SU-DHL-6 (cell line): ENCODE measurements around the gene TARP.

Source experiments
- H2AFZ ChIP-seq: fragments of 200-600 bp; sonication (generic); 2 replicates; pipeline ENCODE4 v1.6.1; 2014; ENCODE audit warnings: low read depth, mild to moderate bottlenecking, moderate library complexity, mixed read lengths, antibody characterized with exemption, low read length; ENCODE audit not compliant: severe bottlenecking
- H3F3A ChIP-seq: fragments of 200-600 bp; shearing (Covaris generic); 2 replicates; pipeline ENCODE4 v1.6.0; 2016; ENCODE audit warnings: antibody characterized with exemption, mild to moderate bottlenecking; ENCODE audit not compliant: insufficient read depth
- H3K27ac ChIP-seq: fragments of 200-600 bp; sonication (generic); 2 replicates; pipeline ENCODE4 v1.5.1; 2016; ENCODE audit warnings: low read depth, mild to moderate bottlenecking, low read length, moderate library complexity, mixed read lengths
- H3K27me3 ChIP-seq: fragments of 200-600 bp; sonication (generic), shearing (Covaris generic); 2 replicates; pipeline ENCODE4 v1.6.0; 2014; ENCODE audit warnings: mild to moderate bottlenecking, low read length
- H3K36me3 ChIP-seq: fragments of 200-600 bp; sonication (generic); 2 replicates; pipeline ENCODE4 v1.6.1; 2014; ENCODE audit warnings: mild to moderate bottlenecking, low read length, mixed read lengths
- H3K4me2 ChIP-seq: fragments of 300-600, 200-600 bp; shearing (Covaris generic), sonication (generic); 2 replicates; pipeline ENCODE4 v1.6.0; 2014; ENCODE audit warnings: low read length, low read depth, mild to moderate bottlenecking; ENCODE audit not compliant: poor library complexity, severe bottlenecking
- H3K4me3 ChIP-seq: fragments of 200-600 bp; sonication (generic); 2 replicates; pipeline ENCODE4 v1.5.1; 2014; ENCODE audit warnings: antibody characterized with exemption, low read length, mild to moderate bottlenecking, mixed read lengths; ENCODE audit not compliant: insufficient read depth, poor library complexity, severe bottlenecking
- H3K79me2 ChIP-seq: fragments of 200-600 bp; sonication (generic); 2 replicates; pipeline ENCODE4 v1.6.1; 2014; ENCODE audit warnings: mild to moderate bottlenecking, low read length, moderate library complexity; ENCODE audit not compliant: insufficient read depth
- H3K9ac ChIP-seq: fragments of 200-600 bp; sonication (generic); 2 replicates; pipeline ENCODE4 v1.7.0; 2014; ENCODE audit warnings: mild to moderate bottlenecking, low read length
- H3K9me2 ChIP-seq: fragments of 200-600 bp; sonication (generic); replicated peaks from 2 replicates; pipeline ENCODE4 v1.6.1; 2014; ENCODE audit warnings: low read length; ENCODE audit not compliant: insufficient read depth
- H3K9me3 ChIP-seq: fragments of 200-600 bp; sonication (generic); 2 replicates; pipeline ENCODE4 v1.6.1; 2014; ENCODE audit warnings: low read length, mixed read lengths; ENCODE audit not compliant: insufficient read depth
- H4K20me1 ChIP-seq: fragments of 200-600 bp; sonication (generic); 2 replicates; pipeline ENCODE4 v1.6.1; 2014; ENCODE audit warnings: low read depth, mild to moderate bottlenecking, antibody characterized with exemption, low read length, moderate library complexity, mixed read lengths
- EZH2phosphoT487 ChIP-seq: fragments of 200-600 bp; sonication (generic), shearing (Covaris generic); conservative IDR thresholded peaks from 2 replicates; pipeline ENCODE4 v1.6.1; 2018; ENCODE audit warnings: mild to moderate bottlenecking, antibody characterized with exemption, low read length, moderate library complexity, mixed read lengths
- TF ChIP-seq, protein P1 (sequence below): fragments of 200-600 bp; sonication (generic); IDR thresholded peaks from one replicate; pipeline ENCODE4 v1.5.1; 2017; ENCODE audit warnings: antibody characterized with exemption, mild to moderate bottlenecking, low read length, moderate library complexity; ENCODE audit not compliant: insufficient read depth, poor library complexity, severe bottlenecking

The TARP gene

DNA sequence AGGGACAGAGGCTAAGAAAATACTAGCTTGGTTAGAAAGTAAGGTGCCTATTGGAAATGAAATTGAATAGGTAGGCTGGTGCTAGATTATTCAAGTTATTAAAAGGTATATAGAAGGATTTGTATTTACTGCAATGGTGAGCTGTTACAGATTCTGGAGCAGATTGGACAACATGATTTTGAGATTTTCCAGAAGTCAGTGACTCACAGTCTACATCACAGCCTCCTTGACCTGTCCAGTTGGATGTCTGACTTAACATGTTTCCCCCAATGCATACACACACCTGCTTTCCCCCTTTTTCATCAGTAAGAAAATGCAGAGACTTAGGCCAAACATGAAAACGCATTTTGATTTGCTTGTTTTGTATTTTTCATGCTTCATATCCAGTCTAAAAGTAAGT is 62.0 kb downstream of the TARP start:
- Histone ChIP-seq H3K4me3 (no peak overlapping the region), H3K36me3 (0 out of 2 replicates have a peak, but pooled peaks cover 4% of the 10 kb centered on the region), H4K20me1 (no peaks in the 10 kb centered on the region), H3K4me2 (no peak overlapping the region), H3K9me3 (no peaks in the 10 kb centered on the region), H3K9ac (no peak overlapping the region), H3K27me3 (no peaks in the 10 kb centered on the region), H3K9me2 (no peaks in the 10 kb centered on the region), H2AFZ (no peak overlapping the region), H3F3A (no peaks in the 10 kb centered on the region), H3K27ac (no peak overlapping the region), H3K79me2 (no peaks in the 10 kb centered on the region)
- TF ChIP-seq, protein P1, sequence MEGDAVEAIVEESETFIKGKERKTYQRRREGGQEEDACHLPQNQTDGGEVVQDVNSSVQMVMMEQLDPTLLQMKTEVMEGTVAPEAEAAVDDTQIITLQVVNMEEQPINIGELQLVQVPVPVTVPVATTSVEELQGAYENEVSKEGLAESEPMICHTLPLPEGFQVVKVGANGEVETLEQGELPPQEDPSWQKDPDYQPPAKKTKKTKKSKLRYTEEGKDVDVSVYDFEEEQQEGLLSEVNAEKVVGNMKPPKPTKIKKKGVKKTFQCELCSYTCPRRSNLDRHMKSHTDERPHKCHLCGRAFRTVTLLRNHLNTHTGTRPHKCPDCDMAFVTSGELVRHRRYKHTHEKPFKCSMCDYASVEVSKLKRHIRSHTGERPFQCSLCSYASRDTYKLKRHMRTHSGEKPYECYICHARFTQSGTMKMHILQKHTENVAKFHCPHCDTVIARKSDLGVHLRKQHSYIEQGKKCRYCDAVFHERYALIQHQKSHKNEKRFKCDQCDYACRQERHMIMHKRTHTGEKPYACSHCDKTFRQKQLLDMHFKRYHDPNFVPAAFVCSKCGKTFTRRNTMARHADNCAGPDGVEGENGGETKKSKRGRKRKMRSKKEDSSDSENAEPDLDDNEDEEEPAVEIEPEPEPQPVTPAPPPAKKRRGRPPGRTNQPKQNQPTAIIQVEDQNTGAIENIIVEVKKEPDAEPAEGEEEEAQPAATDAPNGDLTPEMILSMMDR: no peak
- no peak for TF ChIP-seq EZH2phosphoT487
